Fibroblast of pulmonary artery (primary cell): ENCODE measurements around the gene CAST.
A peak's percentile ranks its signal among the peaks of the same experiment; 100 is the strongest.

Experiments used
- DNase-seq: peaks from one replicate; pipeline ENCODE4 v3.0.0-alpha.2; 2010; ENCODE audit warnings: low read depth
- H3K4me3 ChIP-seq: replicated peaks from 2 replicates; pipeline ENCODE4 v1.5.1; 2011; ENCODE audit warnings: low read depth, mild to moderate bottlenecking, control low read depth, low read length, moderate library complexity
- TF ChIP-seq, protein P1 (sequence below): IDR thresholded peaks from 2 replicates; pipeline ENCODE4 v1.5.1; 2011; ENCODE audit warnings: mild to moderate bottlenecking, control low read depth, low read length, inconsistent platforms; ENCODE audit errors: missing control alignments

Gene CAST

DNA sequence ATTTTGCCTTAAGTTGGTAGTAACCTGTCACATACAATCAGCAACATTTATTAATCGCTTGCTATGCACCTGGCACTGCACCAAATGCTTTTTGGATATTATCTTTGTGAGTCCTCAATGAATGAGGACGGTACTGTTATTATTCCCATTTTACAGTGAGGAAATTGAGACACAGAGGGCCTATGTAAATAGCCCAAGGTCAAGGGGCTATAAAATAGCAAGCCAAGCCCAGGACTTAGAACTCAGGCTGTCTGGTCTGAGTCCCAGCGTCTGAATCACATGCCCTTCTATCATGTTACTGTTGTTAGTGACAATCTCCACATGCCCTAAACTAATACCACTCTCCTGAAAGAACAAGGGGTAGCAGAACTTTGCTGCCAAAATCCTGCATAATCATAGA is 85.5 kb downstream of the CAST start:
- no peak for DNase-seq
- TF ChIP-seq, protein P1, sequence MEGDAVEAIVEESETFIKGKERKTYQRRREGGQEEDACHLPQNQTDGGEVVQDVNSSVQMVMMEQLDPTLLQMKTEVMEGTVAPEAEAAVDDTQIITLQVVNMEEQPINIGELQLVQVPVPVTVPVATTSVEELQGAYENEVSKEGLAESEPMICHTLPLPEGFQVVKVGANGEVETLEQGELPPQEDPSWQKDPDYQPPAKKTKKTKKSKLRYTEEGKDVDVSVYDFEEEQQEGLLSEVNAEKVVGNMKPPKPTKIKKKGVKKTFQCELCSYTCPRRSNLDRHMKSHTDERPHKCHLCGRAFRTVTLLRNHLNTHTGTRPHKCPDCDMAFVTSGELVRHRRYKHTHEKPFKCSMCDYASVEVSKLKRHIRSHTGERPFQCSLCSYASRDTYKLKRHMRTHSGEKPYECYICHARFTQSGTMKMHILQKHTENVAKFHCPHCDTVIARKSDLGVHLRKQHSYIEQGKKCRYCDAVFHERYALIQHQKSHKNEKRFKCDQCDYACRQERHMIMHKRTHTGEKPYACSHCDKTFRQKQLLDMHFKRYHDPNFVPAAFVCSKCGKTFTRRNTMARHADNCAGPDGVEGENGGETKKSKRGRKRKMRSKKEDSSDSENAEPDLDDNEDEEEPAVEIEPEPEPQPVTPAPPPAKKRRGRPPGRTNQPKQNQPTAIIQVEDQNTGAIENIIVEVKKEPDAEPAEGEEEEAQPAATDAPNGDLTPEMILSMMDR, result no peak
- H3K4me3 ChIP-seq, result no peak overlapping the region

GRCh38 chr5:96750110-96750822 is 88.1 kb downstream of the CAST start:
- H3K4me3 ChIP-seq, result no peak overlapping the region
- TF ChIP-seq, protein P1, result no peak
- no peak for DNase-seq

DNA sequence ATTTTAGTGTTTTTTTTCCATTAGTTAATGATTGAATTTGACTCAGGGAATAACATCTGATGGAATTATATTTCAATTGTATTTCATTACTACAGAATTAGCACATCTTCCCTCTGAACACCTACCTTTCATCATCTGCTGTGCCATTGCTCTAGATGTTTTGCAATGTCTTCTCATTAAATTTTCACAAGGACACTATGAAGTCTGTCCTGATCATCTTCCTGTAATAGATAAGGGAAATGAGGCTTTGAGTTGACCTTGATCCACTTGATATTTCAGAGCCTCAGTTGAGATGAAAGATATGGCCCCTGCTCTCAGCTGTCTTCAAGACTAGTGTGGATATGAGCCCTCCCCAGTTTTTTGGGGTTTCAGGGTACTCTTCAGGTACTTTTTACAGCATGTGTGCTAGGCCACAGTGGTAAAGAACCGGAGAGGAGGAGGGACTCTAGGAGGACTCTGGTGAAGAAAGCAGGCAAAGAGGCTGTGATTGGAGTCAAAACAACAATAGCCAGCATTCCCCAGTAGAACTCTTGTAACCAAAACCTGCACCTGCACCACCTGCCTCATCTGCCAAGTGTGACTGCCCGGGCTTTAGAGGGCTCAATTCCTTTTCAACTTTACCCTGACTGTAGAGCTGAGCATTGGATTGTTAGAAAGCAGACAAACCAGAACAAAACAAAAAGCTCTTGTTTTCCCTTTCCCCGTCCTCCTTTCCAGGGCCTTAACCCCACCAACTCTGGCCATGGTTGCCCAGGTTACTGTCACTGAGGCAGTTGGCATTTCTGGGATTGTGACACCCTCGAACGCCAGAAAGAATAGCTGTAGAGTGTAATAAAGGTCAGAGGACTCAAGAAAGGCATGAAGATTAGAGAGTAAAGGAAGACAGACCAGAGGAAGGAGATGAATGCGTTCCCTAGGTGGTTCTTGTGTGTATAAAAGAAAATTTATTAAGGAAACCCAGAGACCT is 89.3 kb downstream of the CAST start:
- DNase-seq, result no peak
- no peak overlapping the region for H3K4me3 ChIP-seq
- TF ChIP-seq, protein P1, result no peak

GRCh38 chr5:96752341-96753016 is 90.3 kb downstream of the CAST start:
- no peak overlapping the region for H3K4me3 ChIP-seq
- DNase-seq, result peak; percentile 84
- TF ChIP-seq, protein P1, result peak; percentile 63

GRCh38 chr5:96753017-96753397 is 90.8 kb downstream of the CAST start:
- TF ChIP-seq, protein P1, result no peak
- no peak for DNase-seq
- no peak overlapping the region for H3K4me3 ChIP-seq

- DNase-seq, result no peak
- no peak overlapping the region for H3K4me3 ChIP-seq
- TF ChIP-seq, protein P1, result no peak
Measured at GRCh38 chr5:96753848-96754247, 91.7 kb downstream of the CAST start.
